ENCODE data around the gene SORL1. TPM values are rescaled to one million over a fixed set of nuclear protein-coding genes. Genes with fewer than 3 reads are reported as not detected.
A peak's percentile ranks its signal among the peaks of the same experiment; 100 is the strongest.

SORL1 gene
- total RNA-seq, 1 experiment from 2014 or later, result 68.3 TPM

DNA sequence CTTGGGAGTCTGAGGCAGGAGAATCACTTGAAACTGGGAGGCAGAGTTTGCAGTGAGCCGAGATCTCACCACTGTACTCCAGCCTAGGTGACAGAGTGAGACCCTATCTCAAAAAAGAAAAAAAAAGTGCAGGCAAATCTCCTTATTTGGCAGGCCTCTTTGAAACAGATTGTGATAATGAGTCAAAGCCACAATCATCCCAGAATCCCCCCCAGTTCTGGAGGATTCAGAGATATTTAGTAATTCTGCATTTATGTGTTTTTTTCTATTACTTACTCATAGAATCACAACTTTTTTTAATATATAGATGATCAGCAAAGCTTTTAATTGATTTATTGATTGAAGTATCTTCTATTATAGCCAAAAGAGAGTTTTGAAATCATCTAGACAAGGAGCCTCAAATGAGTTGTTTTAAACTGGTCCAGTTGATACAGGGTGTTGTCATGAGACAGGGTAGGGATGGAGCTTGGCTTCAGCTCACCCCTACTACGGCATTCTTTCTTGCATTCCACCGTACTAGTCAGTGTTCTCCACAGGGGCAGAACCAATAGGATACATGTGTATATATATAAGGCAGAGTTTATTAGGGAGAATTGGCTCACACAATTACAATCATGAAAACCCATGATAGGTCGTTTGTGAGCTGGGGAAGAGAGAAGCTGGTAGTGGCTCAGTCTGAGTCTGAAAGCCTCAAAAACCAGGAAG, 39.3 kb upstream of the SORL1 start:
- no peaks in the 10 kb centered on the region for H3K27me3 ChIP-seq (ENCODE audit: insufficient read depth, low read length)
- no peak for TF ChIP-seq CTCF (conservative IDR thresholded peaks at IDR 0.05)
- no peak for DNase-seq
- Mint-ChIP-seq H3K36me3 (ENCODE audit: insufficient read depth in 1 of 3, low read depth in 3 of 3) (no peaks in the 10 kb centered on the region; a peak in 1 of 7 replicates), H3K27ac (peak overlapping the region in 1 of 3 experiments; percentile 73; a peak in 1 of 7 replicates), H3K4me3 (no peak overlapping the region), H3K27me3 (ENCODE audit: low read depth) (no peaks in the 10 kb centered on the region), H3K4me1 (peaks cover 17 to 19% of the 10 kb centered on the region in 2 experiments), H3K9me3 (no peaks in the 10 kb centered on the region; a peak in 1 of 5 replicates)
- no peak overlapping the region for H3K56ac ChIP-seq (ENCODE audit: insufficient read length, low read depth, low read length)
- H3K27ac ChIP-seq (ENCODE audit: insufficient read length, low read depth, low read length), result no peak overlapping the region
- no peak overlapping the region for H2BK15ac ChIP-seq (ENCODE audit: low read depth, low read length)
- H3K4me1 ChIP-seq (ENCODE audit: insufficient read depth, low read length), result peaks cover under 1% of the 10 kb centered on the region; the same call in 1 of the 2 replicates
- H3K23me2 ChIP-seq (ENCODE audit: insufficient read length, low read depth, low read length, poor library complexity, severe bottlenecking), result no peaks in the 10 kb centered on the region
- no peak overlapping the region for H2BK120ac ChIP-seq (ENCODE audit: low read depth, low read length, poor library complexity, severe bottlenecking)
- no peak overlapping the region for H3K9ac ChIP-seq (ENCODE audit: extremely low read depth, insufficient read length, low read length)
- H2AK5ac ChIP-seq (ENCODE audit: insufficient read length, low read length), result no peak overlapping the region
- H3K23ac ChIP-seq (ENCODE audit: insufficient read length, low read depth, low read length), result no peak overlapping the region
- H3K4ac ChIP-seq (ENCODE audit: low read depth, low read length), result no peak overlapping the region
- no peaks in the 10 kb centered on the region for H3K9me3 ChIP-seq (ENCODE audit: control insufficient read depth, low read depth, low read length)
- no peak overlapping the region for H3T11ph ChIP-seq (ENCODE audit: low read length)
- no peak overlapping the region for H2BK20ac ChIP-seq (ENCODE audit: low read depth, low read length, poor library complexity, severe bottlenecking)
- H2BK12ac ChIP-seq (ENCODE audit: insufficient read length, low read depth, low read length), result no peak overlapping the region
- no peak overlapping the region for H4K5ac ChIP-seq (ENCODE audit: insufficient read length, low read depth, low read length)
- H4K20me1 ChIP-seq (ENCODE audit: control insufficient read depth, insufficient read depth, insufficient read length), result no peaks in the 10 kb centered on the region
- H4K8ac ChIP-seq (replicated peaks; ENCODE audit: insufficient read length, low read depth, low read length), result no peak overlapping the region
- no peaks in the 10 kb centered on the region for H3K79me2 ChIP-seq (ENCODE audit: insufficient read depth, low read length)
- no peak overlapping the region for H2AFZ ChIP-seq (ENCODE audit: low read length)
- H2BK5ac ChIP-seq (ENCODE audit: insufficient read length, low read length), result no peak overlapping the region
- no peak overlapping the region for H4K91ac ChIP-seq (ENCODE audit: insufficient read length, low read depth, low read length)
- H3K4me2 ChIP-seq (ENCODE audit: insufficient read depth, insufficient read length, low read length), result no peak overlapping the region
- H3K79me1 ChIP-seq (ENCODE audit: insufficient read depth, low read depth, low read length, poor library complexity, severe bottlenecking), result no peaks in the 10 kb centered on the region
- H3K14ac ChIP-seq (ENCODE audit: insufficient read depth, low read length), result no peak overlapping the region
- WGBS (ENCODE audit: extremely low coverage, insufficient read length, low lambda C conversion rate), result no CpG with 5 or more reads among the region's 4 CpGs
- no peak overlapping the region for H3K18ac ChIP-seq (ENCODE audit: insufficient read length, low read depth, low read length)

All from H9 (cell line).